COLO668 (cell line): ENCODE results near the gene SLC8A2.
A peak's percentile ranks its signal among the peaks of the same experiment; 100 is the strongest.

ENCODE experiments used
- DNase-seq: peaks from one replicate; lab custom pipeline; 2025; ENCODE audit not compliant: unreplicated experiment; lab: John Stamatoyannopoulos, UW

The SLC8A2 gene, protein sequence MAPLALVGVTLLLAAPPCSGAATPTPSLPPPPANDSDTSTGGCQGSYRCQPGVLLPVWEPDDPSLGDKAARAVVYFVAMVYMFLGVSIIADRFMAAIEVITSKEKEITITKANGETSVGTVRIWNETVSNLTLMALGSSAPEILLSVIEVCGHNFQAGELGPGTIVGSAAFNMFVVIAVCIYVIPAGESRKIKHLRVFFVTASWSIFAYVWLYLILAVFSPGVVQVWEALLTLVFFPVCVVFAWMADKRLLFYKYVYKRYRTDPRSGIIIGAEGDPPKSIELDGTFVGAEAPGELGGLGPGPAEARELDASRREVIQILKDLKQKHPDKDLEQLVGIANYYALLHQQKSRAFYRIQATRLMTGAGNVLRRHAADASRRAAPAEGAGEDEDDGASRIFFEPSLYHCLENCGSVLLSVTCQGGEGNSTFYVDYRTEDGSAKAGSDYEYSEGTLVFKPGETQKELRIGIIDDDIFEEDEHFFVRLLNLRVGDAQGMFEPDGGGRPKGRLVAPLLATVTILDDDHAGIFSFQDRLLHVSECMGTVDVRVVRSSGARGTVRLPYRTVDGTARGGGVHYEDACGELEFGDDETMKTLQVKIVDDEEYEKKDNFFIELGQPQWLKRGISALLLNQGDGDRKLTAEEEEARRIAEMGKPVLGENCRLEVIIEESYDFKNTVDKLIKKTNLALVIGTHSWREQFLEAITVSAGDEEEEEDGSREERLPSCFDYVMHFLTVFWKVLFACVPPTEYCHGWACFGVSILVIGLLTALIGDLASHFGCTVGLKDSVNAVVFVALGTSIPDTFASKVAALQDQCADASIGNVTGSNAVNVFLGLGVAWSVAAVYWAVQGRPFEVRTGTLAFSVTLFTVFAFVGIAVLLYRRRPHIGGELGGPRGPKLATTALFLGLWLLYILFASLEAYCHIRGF

DNA sequence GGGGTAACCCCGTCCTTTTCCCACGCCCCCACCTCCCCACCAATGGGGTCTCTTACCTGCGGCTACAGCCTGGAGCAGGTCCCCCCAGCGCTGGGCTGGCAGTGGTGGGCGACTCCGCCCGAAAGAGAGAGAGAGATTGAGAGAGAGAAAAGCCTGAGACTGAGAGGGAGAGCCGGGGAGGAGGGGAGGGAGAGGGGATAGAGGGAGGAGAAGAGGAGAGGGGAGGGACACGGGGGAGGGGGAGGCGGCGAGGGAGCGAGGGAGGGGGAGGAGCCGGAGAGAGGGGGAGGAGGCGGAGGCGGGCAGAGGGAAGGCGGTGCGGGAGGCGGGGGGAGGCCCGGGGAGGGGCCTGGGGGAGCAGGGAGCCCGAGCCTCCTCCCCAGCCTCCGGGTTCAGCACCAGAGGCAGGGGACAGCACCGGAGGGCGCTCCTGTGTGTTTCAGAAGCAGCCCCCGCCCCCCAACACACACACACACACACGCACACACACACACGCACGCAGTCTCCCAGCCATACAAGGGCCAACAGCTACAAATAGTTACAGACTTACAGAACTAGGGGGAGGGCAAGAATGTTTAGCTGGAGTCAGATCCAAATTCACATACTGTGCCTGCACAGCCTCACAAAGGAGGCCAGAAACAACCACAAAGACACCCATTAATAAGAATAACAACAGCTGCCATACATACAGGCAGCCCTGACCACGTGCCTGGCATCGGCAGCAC is at the start of gene SLC8A2:
Gene SLC8A2, minus strand, starts transcription at position 161 of the 725 bp plus-strand sequence. CDS start 5,490 bp downstream, outside the sequence.
- DNase-seq = peak; percentile 3

DNA sequence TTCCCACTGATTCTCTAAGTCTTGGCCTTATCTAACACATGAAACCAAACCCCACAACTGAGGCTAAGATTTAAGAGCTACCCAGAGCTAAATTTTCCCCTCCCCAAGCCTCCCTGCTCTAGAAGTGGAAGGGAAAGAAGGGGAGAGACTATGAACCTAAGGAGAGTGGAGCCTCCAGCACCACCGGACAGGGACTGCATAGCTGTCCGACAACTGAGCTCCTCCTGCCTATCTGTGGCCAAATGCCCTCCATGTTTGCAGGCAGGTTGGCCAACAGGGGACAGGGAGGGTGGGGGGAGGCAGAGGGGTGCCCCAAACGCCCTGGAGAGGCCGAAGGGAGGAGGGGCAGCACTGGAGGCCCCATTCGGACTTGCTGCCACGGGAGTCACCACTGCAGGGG is 49.1 kb upstream of the SLC8A2 start:
- DNase-seq = no peak

DNA sequence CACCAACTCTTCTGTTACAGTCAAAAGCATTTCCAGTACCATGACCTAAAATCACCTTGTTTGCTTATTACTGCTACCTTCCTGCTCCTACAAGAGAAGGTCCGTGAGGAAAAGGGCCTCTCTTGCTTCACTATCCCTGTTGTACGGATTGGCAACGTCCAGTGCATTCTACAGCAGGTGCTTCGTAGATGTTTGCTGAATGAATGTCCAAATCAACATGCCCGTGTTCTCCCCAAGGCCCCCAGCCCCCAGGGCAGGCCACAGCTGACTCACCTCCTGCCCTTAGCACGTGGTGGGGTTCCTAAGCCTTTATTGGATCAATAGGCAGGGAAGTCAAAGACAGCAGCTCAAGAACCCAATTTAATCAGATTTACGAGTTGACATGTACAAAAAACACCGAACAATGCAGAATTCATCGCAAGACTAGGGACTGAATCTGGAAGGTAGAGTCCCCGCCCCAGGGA is 48.7 kb upstream of the SLC8A2 start:
- DNase-seq = no peak

DNA sequence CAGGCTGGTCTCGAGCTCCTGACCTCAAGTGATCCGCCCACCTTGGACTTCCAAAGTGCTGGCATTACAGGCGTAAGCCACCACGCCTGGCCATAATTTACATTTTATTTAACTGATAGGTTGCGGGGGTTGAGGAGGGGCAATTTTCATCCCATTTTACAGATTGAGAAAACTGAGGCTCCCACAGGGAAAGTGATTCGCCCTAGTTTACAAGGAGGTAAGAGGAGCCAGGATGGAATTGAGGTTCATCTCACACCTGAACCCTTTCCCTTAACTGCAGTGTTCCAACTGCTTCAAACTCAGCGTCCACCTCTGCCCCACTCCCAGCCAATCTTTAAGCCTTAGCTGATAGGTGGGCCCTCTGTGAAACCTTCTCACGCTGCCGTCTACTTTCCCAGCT is 47.2 kb upstream of the SLC8A2 start:
- DNase-seq = no peak

DNA sequence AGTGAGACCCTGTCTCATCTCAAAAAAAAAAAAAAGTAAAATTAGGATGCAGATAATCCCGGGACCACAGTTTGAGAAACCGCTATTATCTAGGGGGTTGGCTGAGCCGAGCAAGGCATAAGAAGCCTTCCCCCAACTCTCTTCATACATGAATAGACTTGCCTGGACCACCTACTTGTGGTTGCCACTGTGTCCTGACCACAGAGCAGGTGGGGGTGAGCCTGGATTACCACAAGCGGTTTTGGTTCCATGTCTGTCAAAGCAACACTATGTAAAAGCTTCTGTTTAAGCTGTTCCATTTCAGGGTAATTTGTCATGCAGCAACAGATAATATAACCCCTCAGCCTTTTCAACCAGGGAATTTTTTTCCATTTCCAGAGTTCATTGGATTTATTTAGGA is 46.4 kb upstream of the SLC8A2 start:
- DNase-seq = no peak

DNA sequence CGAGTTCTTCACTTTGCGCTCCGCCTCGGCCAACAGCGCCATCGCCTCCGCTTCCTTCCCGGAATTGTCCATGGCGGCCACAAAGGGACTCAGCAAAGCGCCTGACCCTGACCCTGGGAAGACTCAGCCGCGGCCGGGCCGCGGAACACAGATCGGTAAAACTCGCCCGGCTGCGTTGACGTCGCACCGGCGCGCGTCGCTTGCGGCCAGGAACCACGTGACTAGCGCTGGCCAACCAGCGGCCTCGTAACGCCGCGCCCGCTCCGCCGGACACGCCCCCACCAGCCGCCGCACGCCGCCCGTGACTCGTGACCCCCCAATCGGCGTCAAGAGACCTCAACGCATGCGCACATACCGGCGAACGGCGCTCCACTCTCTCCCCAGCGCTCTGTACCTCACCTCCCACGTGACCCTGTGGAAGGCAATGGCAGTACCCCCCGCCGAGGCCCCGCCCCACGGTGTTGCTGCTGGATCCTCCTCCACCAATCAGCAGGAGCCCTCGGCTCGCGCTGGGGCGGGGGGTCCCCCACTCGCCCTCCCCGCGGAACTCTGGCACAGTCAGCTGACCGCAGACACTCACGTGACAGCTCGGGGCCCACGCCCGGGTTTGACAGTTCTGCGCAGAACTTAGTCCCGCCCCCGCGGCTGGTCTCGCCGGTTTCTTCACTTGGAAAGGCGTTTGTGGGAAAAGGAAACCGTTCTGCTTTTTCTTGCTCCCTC is 43.3 kb upstream of the SLC8A2 start, which contains the start of gene NAPA:
Gene NAPA, minus strand, starts transcription at position 195 of the 720 bp plus-strand sequence. Its CDS starts 123 bp downstream, at position 72.
- DNase-seq = peak; percentile 100

DNA sequence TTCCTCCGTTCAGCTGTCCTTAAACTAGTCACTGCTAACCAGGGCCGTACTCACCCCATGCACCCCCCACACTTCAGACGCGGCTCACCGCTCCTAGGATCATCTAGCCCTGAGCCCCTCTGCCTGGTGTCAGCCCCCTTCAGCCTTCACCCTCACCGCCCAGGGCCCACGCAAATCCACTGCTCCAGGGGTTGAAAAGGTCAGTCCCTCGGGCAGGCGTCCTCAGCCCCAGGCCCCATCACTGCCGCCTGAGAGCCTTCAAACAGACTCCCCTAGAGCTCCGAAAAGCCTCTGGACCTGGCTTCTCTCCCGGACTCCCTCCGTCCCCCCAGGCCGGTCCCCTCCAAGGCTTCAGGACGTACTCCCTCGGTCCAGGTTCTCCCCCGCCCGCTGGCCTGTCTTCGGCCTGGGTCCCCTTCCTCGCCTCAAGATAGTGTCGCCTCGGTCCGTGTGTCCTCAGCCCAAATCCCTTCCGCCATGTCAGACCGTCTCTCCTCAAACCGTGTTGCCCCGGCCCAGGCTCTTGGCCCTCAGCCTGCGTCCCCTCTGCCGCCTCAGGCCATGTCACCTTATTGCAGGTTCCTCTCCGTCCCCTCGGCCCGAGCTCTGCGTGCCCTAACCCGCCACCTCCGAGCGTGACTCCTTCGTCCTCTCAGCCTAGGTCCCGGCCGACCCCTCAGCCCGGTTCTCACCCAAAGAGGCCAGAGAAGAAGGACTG is 42.6 kb upstream of the SLC8A2 start:
- peak; percentile 32 for DNase-seq

DNA sequence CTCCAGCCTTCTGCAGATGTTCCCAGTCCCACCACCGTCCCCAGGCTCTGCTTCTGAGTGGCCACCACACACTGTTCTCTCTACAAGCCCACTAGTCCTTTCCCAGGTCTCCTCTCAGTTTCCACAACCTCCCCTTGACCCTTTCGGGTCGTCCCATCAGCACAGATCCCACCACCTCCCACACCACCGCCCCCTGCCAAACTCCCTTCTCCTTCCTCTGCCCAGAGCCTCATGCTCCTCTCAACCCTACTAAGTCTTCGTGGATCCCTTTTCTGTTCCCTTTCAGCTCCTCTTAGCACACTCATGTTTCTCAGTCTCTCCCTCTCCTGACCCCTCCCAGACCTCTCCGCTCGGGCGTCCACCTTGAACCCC is 41.2 kb upstream of the SLC8A2 start:
- DNase-seq = no peak

DNA sequence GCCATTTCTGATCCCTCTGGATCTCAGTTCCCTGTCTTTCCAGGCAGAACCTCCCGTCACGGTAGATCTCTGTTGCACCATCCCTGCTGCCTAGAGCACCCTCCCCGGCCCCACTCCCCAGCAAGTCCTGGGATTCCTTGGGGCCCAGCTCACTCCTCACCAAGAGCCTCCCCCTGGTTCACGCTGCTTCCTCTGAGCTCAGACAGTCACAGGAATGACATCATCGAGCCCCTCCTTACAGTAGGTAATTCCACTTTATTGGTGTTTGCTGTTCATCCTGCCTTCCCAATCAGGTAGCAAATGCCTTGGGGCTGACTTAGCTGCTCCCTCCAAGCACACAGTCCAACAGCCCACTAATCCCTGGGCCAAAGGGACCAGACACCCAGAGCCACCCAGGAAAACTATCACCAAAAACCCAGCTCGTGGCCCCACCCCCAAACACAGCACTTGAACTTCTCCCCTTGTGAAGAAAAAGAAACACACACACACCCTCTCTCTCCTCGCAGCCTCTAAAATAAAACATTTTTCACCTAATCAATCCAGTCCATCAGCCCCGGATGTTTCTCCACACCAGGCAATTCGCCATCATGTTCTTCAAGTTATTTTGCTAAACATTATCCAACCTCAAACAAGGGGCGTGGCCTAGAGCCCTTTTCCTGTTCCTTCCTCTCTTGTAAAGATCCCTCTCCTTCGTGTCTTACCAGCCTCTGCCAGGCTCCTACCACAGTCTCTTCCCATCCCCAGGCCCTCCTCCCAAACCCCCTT is 40.7 kb upstream of the SLC8A2 start:
- peak; percentile 26 for DNase-seq

DNA sequence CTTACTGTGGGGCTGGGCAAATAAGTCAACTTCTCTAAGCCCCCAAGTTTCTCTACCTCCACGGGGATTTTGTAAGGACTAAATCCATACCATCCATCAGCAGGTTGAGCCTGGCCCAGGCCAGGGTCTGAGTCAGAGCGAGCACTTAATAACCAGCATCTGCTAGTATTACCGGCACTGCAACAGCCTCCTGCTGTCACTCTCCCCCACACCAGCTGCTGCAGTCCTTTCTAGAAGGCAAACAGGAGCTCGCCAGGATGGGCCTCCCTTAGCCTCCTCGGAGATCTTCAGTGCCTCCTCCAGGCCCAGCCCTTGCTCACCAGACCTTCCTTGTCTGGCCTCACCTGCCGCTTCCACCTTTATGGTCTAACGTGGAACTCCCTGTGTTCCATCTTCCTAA is 40.0 kb upstream of the SLC8A2 start:
- DNase-seq = no peak

DNA sequence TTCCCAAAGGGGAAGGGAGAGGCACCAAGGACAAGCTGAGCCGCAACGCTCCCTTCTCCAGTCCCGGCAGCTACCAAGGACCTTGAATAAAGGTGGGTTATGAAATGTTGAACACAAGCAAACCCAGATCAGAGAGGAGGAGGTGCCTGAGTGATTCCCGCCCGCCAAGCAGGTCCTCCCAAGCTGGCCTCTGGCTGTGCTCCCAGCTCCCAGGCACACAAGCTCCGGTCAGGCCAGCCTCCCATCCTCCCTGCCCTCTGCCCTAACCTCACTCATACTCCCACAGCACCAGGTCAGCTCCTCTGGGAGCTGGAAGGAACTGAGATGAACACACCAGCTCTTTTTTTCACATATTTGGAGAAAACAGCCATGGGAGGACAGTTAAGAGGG is 39.4 kb upstream of the SLC8A2 start:
- no peak for DNase-seq

DNA sequence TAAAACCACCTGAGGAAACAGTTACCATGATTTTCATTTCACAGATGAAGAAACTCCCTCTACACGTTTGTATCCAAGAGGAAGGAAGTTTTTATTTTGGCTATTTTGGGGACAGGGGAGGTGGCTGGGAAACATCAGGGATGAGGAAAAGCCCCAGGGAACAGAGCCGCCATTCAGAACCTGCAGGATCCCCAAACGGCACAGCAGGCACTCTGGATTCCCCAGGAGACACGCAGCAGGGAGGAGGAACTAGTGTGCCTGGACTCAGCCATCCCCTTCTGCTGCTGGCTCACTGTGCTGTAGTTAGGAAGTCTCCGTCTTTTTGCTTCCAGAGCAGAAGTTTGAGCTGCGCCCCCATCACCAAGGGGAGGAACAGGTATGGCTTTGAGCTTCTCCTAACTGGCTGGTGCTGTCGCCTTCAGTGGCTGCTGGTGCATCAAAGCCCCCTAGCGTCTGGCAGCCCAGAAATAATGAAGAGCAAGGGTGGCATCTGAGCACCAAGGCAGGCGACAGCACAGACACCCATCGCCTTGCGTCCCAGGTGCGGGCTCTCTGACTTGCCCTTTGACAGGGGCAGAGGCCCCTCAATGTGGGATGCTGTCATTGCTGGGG is 38.9 kb upstream of the SLC8A2 start:
- no peak for DNase-seq

DNA sequence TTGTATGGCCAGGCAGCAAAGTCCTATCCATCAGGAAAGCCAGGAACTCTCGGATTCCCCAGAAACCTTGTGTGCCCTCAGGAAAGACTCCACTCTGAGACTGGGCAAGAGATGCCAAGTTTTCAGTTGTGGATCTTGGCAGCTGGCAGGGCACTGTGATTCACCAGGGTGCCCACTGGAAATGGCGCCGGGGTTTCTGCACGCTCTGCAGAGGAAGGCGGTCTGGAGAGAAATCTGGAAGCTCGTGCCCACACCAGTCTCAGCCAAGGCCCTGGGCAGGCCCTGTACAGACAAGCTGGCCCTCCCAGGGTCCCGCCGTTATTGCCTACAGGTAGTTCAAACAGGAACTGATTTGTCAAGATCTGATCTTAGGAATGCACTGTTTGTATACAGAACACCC is 38.3 kb upstream of the SLC8A2 start:
- no peak for DNase-seq

DNA sequence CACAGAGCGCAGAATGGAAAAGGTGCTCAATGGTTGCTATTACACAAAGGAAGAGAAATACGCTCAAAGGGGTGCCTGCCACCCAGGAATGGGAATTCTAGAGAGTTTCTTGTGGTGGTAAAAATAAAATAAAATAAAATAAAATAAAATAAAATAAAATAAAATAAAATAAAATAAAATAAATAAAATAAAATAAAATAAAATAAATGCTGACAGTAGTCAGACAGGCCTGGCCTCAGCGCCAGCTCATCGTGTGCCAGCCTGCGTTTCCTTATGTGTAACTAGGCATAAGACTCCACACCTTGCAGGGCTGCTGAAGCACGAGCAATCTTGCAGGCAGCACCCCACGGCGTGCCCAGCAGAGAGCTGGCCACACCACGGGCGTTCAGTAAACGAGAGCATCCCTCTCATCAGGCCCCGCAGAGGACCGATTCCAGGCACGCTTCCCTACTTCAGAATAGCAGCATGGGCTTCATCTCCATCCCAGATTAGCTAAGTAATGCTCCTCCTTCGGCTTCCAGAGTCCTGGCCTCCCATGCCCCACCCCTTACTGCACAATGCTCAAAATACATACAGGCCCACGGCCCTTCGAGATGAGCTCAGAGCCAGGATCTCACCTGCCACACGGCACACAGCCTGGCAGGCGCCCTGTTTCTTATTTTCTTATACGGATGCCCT is 37.6 kb upstream of the SLC8A2 start:
- no peak for DNase-seq

DNA sequence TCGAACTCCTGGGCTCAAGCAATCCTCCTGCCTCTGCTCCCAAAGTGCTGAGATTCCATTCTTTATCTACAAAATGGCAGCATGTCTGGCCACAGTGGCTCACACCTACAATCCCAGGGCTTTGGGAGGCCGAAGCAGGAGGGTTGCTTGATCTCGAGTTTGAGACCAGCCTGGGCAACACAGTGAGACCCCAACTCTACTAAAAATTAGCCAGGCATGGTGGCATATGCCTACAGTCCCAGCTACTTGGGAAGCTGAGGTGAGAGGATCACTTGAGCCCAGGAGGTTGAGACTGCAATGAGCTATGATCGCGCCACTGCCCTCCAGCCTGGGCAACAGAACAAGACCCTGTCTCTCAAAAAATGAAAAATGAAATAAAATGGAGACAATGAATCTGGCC is 37.0 kb upstream of the SLC8A2 start:
- no peak for DNase-seq

DNA sequence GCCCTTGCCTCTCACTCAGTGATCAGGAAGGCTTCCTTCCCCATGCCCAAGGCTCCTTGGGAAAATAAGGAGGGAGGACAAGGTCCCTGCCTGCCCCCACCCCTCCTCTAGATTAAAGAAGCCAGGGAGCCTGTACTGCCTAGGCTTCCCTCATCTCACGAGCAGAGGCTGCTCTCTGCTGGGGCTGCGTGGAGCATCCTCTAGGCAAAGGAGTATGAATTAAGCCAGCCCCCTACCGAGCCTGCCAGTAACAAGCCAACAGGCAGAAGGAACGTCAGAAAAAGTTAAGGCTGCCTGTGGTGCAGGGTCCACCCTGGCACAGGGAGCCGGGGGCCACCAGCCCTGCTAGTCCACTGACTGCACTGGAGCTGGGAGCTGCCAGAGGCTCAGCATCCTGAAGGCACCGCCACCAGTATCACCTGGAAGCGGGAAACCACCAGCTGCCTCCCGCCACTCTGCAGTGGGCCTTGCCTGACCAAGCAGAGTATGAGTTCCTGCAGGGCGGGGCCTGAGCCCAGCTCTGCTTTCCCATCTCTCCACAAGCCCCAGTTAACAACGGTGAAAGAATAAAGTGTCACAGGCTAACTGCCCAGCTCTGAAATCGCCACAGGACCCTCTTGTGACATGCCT is 36.3 kb upstream of the SLC8A2 start:
- peak; percentile 17 for DNase-seq

DNA sequence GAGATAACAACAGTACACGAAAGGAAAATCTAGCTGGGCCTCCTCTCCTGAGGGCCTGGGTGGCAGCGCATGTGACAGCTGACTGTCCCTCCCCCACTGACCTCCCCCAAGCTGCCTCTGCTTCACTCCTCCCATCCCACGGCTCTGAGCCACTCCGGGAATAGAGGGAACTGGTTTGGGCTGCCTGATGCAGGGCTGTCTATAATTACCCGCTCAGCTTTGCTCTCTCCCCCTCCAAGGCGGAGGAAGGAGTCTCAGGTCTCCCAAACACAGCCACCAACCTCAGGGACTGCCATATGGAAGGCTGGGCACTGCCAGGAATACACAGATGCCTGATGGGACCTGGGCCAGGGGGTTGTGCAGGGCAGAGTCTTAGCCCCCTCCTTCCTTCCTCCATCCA is 35.3 kb upstream of the SLC8A2 start:
- DNase-seq = no peak

DNA sequence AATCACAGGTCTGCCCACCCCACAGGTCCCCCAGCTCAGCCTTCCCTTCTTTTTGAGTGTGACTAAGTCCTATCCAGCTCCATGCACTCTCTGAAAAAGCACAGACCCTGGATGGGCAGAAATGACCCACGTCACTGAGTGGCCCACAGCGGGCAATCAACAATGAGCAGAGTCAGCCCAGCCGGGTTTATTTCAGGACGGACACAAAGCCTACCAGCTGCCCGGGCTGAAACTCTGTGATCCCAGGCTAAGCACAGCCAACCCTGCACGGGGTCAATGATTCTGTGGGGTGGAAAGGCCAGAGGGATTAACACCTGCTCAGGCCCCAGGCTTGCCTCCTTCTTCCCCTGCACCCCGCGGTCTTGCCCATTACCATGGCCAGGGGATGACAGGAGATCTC is 34.8 kb upstream of the SLC8A2 start:
- no peak for DNase-seq
